Aorta (tissue), 5 donors: Measurements from ENCODE around the gene FHIT. TPM values are rescaled to one million over a fixed set of nuclear protein-coding genes. Genes with fewer than 3 reads are reported as not detected.

ENCODE experiments used
- ATAC-seq: fragments of 200-7000 bp; cut with Tn5 transposase; one replicate; pipeline ENCODE4 v1.9.1; 2022; ENCODE audit warnings: moderate library complexity; ENCODE audit not compliant: low FRiP score
- DNase-seq, 2 donors: peaks; one replicate each; pipeline ENCODE4 v3.0.0-alpha.2; 2020
- H3K27ac ChIP-seq, 2 donors: one replicate each; pipeline ENCODE4 v1.5.1; 2013; ENCODE audit warnings: low read length in 2 of 2, mild to moderate bottlenecking in 2 of 2, moderate library complexity in 2 of 2, control low read depth in 1 of 2, inconsistent platforms in 1 of 2, low read depth in 1 of 2
- H3K27me3 ChIP-seq, 2 donors: one replicate each; pipeline ENCODE4 v1.6.1; 2013; ENCODE audit warnings: control low read depth in 1 of 2, low read length in 1 of 2, mild to moderate bottlenecking in 1 of 2, moderate library complexity in 1 of 2; ENCODE audit not compliant: insufficient read depth in 2 of 2, control insufficient read depth in 1 of 2
- H3K36me3 ChIP-seq, 2 donors: one replicate each; pipeline ENCODE4 v1.6.1; 2013; ENCODE audit warnings: control low read depth in 1 of 2, low read length in 1 of 2, mild to moderate bottlenecking in 1 of 2; ENCODE audit not compliant: insufficient read depth in 2 of 2, control insufficient read depth in 1 of 2
- H3K4me1 ChIP-seq, 2 donors: one replicate each; pipeline ENCODE4 v1.6.1; 2013; ENCODE audit warnings: low read length in 2 of 2, control low read depth in 1 of 2, mild to moderate bottlenecking in 1 of 2, moderate library complexity in 1 of 2; ENCODE audit not compliant: insufficient read depth in 2 of 2, control insufficient read depth in 1 of 2
- H3K4me3 ChIP-seq, 2 donors: one replicate each; pipeline ENCODE4 v1.5.1; 2013; ENCODE audit warnings: low read length in 2 of 2, control low read depth in 1 of 2, mild to moderate bottlenecking in 1 of 2
- H3K9me3 ChIP-seq: one replicate; pipeline ENCODE4 v1.6.1; 2013; ENCODE audit warnings: mild to moderate bottlenecking, low read length; ENCODE audit not compliant: control insufficient read depth
- WGBS, 2 donors: extraction: QIAGEN DNeasy Blood & Tissue Kit; methylation state at CpG; one replicate each; pipeline ENCODE4 v1.1.7; 2013; 5-methylcytosine and 5-hydroxymethylcytosine counted together
- intact Hi-C, 2 donors: fragments of 100-400 bp; cut with DNase I; formaldehyde crosslinking; loops; one replicate each; pipeline versions ENCODE4 v1.14.2 to v1.15.0; 2022
- polyA plus RNA-seq, 2 donors: library from polyadenylated mRNA; stranded (reverse); fragments of 200-250 nt; gene quantifications; one replicate each; pipeline ENCODE4 v1.2.3, GENCODE V29; 2013
- total RNA-seq, 2 donors: library from RNA; stranded (reverse); fragmentation: NEBNext Ultra II Directional; extraction: Animal tissue kit (Norgen Biotek cat#: 25700); gene quantifications; one replicate each; pipeline ENCODE4 v1.2.1, GENCODE V29; 2021
- donor health status: healthy with polysubstance abuse.
- donor health status: Bipolar disorder and iron deficiency.
- donor health status: DM: no; HTN: no; CAD: no.
- donor health status: DM: no; HTN: no; CAD: no.
- donor health status: DM: yes; HTN: yes; CAD: no.

Gene FHIT
- total and polyA plus RNA-seq, 4 donors: 1.1 to 9.2 (median 3.0) TPM

DNA sequence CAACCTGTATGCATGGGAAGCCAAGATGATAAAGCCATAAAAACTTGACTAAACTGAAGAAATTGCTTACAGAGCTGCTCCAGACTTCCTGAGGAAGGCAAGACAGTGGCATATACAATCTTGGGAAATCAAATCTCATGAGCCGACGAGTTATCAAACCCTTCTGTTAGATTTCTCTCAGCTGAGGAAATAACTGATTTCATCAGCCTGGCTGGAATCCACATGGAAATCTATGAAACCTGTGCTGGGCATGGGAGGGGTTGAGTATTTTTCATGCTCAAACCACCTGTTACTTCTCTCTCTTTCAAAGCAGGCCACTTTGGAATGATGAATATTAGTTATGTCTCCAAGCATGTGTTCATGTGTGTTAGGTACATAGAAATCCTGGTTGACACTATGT is 727.7 kb downstream of the FHIT start:
- ATAC-seq (no peak), DNase-seq (no peak)
- WGBS, 2 donors: 61 to 82% methylated on average over 2 of the region's 2 CpGs
- intact Hi-C loops: no loop called here
- H3K4me1 ChIP-seq: no peaks in the 10 kb centered on the region
- no peak overlapping the region for H3K4me3 ChIP-seq
- no peaks in the 10 kb centered on the region for H3K9me3 ChIP-seq
- H3K36me3 ChIP-seq: no peaks in the 10 kb centered on the region
- no peaks in the 10 kb centered on the region for H3K27me3 ChIP-seq
- H3K27ac ChIP-seq: no peak overlapping the region

DNA sequence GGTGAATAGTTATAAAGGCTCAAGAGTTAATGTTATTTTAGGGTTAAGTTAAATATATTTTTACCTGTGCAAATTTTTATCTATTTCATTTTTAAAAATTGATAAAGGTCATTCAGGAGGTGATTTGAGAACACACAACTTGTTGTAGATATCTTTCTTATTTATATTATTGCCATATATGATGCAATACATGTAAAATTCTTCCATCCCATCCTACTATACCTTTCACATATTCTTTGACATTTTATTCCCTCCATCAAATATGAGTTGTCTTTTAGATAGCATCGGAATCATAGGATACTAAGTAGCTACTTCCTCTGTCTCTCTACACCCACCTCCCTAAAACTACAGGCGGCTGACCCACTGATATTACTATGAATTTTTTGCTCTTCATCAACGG is 734.1 kb downstream of the FHIT start:
- no peak overlapping the region for H3K27ac ChIP-seq
- ATAC-seq: no peak
- H3K9me3 ChIP-seq: peaks cover 1% of the 10 kb centered on the region
- WGBS, 2 donors: 96 to 97% methylated on average over 3 of the region's 3 CpGs
- no peak for DNase-seq
- no peaks in the 10 kb centered on the region for H3K4me1 ChIP-seq
- intact Hi-C loops: no loop called here
- H3K27me3 ChIP-seq: no peaks in the 10 kb centered on the region
- H3K36me3 ChIP-seq: no peaks in the 10 kb centered on the region
- H3K4me3 ChIP-seq: no peak overlapping the region

DNA sequence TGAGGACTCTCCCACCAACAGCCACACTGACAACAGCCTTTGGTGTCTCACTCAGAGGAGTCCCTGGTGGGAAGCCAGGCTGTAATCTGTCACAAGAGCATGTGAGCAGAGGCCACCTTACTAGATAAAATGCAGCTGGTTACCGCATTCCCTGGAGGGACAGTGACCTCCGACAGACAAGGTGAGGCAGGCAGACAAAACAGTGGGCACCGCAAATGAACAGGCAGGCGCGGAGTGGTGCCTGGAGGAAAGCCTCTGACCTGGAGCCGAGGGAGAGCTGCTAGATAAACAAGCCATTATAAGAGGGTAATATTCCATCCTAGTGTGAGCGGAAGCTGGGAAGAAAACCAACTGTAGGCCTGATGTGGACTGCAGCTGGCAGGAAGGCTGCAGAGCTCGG is 736.4 kb downstream of the FHIT start:
- no peaks in the 10 kb centered on the region for H3K36me3 ChIP-seq
- no peak overlapping the region for H3K4me3 ChIP-seq
- ATAC-seq (no peak), DNase-seq (no peak)
- H3K27ac ChIP-seq: no peak overlapping the region
- H3K27me3 ChIP-seq: no peaks in the 10 kb centered on the region
- H3K4me1 ChIP-seq: no peaks in the 10 kb centered on the region
- intact Hi-C loops: no loop called here
- H3K9me3 ChIP-seq: peaks cover 1% of the 10 kb centered on the region
- 72 to 76% methylated on average over 8 of the region's 8 CpGs for WGBS, 2 donors

DNA sequence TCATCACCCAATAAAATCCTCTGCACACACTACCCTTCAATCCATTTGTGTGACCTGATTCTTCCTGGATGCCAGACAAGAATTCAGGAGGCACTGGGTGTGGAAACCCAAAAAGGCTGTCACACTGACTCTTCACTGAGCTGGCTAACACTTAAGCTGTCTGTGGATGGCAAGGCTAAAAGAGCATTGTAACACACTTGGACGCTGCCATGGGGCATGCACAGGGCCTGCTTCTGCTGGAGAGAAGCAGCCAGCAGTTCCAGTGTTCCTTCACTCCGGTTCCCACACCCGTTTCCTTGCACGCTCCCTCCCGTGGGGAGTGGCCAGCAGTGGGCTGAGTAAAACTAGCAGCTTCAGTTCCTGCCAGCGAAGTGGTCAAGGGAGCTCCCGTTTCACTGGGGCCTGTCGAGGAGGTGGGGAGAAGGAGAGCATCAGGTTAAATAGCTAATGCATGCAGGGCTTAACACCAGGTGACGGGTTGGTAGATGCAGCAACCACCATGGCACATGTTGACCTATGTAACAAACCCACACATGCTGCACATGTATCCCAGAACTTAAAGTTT is 737.1 kb downstream of the FHIT start:
- Histone ChIP-seq H3K9me3 (peaks cover 1% of the 10 kb centered on the region), H3K27me3 (no peaks in the 10 kb centered on the region), H3K27ac (no peak overlapping the region), H3K4me3 (no peak overlapping the region), H3K4me1 (no peaks in the 10 kb centered on the region), H3K36me3 (no peaks in the 10 kb centered on the region)
- intact Hi-C loops: no loop called here
- DNase-seq: peak in 1 of 2 donors; percentile 65
- 88 to 90% methylated on average over 9 of the region's 9 CpGs for WGBS, 2 donors
- no peak for ATAC-seq

DNA sequence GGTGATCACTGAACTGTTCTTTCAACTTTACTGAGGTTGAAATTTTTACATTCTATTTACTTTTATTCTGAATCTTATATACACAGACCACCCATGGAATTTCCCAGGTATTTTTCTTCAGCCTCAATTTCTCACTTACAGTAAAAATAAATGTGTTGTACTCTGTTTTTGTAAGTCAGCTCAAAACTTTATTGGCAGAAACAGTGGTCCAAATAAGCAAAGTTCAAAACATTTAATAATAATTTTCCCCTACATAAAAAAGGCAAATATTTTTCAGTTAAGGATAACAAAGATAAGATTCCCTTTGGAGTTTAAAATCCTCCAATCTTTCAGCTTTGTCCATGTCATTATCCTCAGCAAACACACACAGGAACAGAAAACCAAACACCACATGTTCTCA is 738.0 kb downstream of the FHIT start:
- peaks cover 1% of the 10 kb centered on the region for H3K9me3 ChIP-seq
- intact Hi-C loops: no loop called here
- no peaks in the 10 kb centered on the region for H3K4me1 ChIP-seq
- no peak for ATAC-seq
- no peak overlapping the region for H3K4me3 ChIP-seq
- H3K27me3 ChIP-seq: no peaks in the 10 kb centered on the region
- H3K27ac ChIP-seq: no peak overlapping the region
- no peak for DNase-seq
- no peaks in the 10 kb centered on the region for H3K36me3 ChIP-seq

DNA sequence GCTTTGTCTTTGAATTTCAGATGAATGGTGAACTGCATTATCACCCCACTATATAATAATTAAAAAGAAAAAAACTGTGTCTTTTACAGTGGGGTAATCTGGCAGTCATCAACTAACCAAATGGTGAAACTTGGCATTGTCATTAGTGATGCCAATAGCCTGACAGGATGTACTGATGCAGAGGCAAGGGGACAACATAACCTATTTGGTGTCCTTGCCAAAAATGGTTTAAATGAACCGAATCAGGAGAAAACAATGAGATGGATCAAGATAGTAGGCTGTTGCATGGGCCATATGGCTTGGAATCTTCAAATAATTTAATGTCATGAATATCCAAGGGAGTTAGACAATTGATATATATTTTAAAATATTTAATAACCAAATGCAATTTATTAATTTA is 738.7 kb downstream of the FHIT start:
- DNase-seq: no peak
- no peaks in the 10 kb centered on the region for H3K4me1 ChIP-seq
- no peak overlapping the region for H3K27ac ChIP-seq
- no peak overlapping the region for H3K4me3 ChIP-seq
- no peak for ATAC-seq
- no peaks in the 10 kb centered on the region for H3K36me3 ChIP-seq
- WGBS, 2 donors: 83 to 84% methylated on average over 1 of the region's 1 CpG
- H3K9me3 ChIP-seq: peaks cover 1% of the 10 kb centered on the region
- intact Hi-C loops: no loop called here
- no peaks in the 10 kb centered on the region for H3K27me3 ChIP-seq

DNA sequence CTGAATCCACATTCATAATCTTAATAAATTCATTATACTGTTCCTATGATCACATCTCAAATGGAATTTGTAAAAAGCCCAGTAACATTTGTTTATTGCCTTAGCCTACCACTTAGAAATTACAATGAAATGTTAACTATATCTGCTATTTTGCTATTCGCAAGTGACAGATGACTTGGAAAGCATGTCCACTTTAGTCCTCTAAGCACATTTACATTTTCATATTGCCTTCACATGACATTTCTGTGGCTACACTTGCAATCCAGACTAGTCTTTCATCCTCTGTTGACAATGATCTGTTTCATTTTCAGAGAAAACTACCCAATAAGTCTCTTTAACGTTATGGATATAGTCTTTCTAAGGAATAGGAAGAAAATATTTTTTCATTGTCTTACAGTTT is 741.8 kb downstream of the FHIT start:
- H3K9me3 ChIP-seq: no peaks in the 10 kb centered on the region
- DNase-seq (no peak), ATAC-seq (no peak)
- H3K36me3 ChIP-seq: no peaks in the 10 kb centered on the region
- WGBS, 2 donors: 88% methylated on average over 2 of the region's 2 CpGs
- no peak overlapping the region for H3K27ac ChIP-seq
- no peak overlapping the region for H3K4me3 ChIP-seq
- intact Hi-C loops: no loop called here
- no peaks in the 10 kb centered on the region for H3K27me3 ChIP-seq
- H3K4me1 ChIP-seq: no peaks in the 10 kb centered on the region

DNA sequence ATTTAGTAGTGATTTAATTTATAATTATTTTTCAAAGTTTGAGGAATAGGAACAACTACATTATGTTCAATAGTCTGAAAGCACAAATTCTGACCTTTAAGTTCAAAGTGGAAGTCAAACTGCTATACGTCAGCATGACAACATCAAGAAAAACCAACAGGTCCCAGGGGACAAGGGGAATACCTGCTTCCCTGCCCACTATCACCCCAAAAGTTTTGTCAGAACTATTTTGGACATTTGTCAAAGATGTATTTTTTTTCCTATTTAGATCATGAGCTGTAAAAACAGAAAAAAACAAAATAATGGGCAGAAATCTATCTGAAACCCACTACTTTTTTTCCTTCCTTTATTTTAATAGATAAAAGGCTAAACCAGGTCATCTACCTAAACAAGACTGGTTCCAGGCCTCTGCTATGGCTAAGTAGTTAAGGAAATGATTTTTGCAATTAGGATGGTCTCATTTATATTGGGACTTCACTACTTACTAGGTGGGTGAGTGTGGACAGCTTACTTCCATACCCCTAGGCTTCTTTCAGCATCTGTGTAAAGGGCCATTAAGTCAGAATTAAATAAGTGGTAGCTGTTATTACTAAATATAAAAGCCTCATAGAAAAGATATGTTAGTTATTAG is 746.3 kb downstream of the FHIT start:
- Histone ChIP-seq H3K4me3 (no peak overlapping the region), H3K4me1 (no peaks in the 10 kb centered on the region), H3K9me3 (no peaks in the 10 kb centered on the region), H3K27me3 (no peaks in the 10 kb centered on the region), H3K27ac (no peak overlapping the region), H3K36me3 (no peaks in the 10 kb centered on the region)
- ATAC-seq (no peak), DNase-seq (no peak)
- 92 to 93% methylated on average over 1 of the region's 1 CpG for WGBS, 2 donors
- intact Hi-C loops: no loop called here

DNA sequence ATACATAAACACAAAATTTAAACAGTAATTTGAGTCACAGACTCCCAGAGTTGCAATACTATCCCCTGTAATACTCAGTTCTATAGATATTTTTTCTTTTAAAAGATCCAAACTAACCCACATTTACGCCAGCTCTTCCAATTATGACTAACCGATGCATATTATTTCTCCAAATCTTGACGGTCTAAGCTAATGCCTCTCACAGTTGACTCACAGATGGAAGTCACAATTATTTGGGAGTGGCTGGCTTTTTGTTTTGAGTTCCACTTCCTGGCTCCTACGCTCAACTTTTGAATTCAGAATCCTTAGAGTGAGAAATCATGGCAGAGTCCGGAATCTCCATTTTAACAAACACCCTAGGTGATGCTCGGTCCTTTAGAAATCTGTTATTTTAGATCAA is 749.9 kb downstream of the FHIT start:
- H3K36me3 ChIP-seq: no peaks in the 10 kb centered on the region
- ATAC-seq: no peak
- 85 to 95% methylated on average over 6 of the region's 6 CpGs for WGBS, 2 donors
- no peak for DNase-seq
- intact Hi-C loops: no loop called here
- no peak overlapping the region for H3K4me3 ChIP-seq
- H3K27ac ChIP-seq: no peak overlapping the region
- H3K9me3 ChIP-seq: no peaks in the 10 kb centered on the region
- no peaks in the 10 kb centered on the region for H3K4me1 ChIP-seq
- no peaks in the 10 kb centered on the region for H3K27me3 ChIP-seq
